Measurements from ENCODE around the gene LLGL1.

GRCh38 chr17:18270046-18270931 is 44.9 kb downstream of the LLGL1 start:
- TF ChIP-seq POLR2A (IDR thresholded peaks at IDR 0.05): no peak
- TF ChIP-seq CTCF (IDR thresholded peaks at IDR 0.05): no peak

Measured in transverse colon (tissue), 3 donors.